ENCODE measurements around the gene OAS3.
"Not testable (repeated sequence)": the region's sequence is repeated elsewhere in the genome, so short reads cannot be mapped to it uniquely, and the experiment has no call there.

The OAS3 gene

DNA sequence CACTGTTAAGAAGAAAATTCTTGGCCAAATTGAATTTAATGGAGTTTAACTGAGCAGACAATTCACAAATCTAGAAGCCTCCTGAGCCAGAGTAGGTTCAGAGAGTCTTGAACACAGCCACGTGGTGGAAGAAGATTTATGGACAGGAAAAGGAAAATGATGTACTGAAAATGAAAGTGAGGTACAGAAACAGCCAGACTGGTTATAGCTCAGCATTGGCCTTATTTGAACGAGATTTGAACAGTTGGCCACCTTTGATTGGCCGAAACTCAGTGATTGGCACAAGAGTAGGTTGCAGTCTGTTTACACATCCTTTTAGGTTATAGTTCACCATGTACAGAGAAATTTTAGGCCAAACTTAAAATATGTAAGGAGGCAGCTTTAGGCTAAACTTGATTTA, 50.0 kb downstream of the OAS3 start:
- DNase-seq, result no peak

- not testable (repeated sequence) for DNase-seq
Measured at GRCh38 chr12:112988823-112989385, 50.6 kb downstream of the OAS3 start.

GRCh38 chr12:112989806-112990205, 51.5 kb downstream of the OAS3 start:
- DNase-seq, result no peak

DNA sequence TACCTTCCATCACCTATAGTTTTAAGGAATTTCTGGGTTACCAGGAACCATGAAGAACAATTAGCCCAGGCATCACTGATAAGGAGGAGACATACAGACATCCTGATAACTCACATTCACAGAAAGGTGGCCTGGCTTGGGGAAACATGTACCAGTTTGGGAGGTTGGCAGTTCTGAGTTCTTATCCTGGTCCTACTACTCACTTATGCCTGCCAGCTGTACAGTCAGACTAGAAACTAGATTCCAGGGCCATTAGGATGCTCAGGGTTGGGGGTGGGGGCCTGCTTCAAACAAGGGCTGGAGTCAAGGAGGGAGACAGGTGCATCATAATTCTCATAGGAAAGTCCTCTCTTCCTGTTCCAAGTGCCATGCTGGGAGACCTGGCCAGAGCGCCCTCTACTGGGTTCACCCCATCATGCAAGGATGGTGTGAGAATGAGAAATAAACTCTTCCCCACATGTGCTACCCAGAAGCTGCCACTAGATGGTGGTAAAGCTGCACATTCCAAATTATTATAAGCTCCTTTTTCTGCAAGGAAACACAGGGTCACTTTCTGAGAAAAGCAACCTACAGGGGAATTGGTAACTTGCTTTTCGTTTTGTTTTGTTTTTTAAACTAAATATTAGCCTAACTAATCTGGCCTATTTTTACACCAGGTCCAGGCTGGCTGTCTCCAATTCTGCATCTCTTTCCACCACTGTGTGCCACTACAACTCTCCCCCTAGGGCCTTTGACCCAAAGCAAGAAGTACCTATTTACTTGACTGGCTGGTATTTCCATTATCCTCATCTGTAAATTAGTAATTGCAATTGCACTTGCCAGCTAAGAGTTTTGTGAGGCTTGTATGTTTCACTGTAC, 54.5 kb downstream of the OAS3 start:
- peak; percentile 41 to 47 for DNase-seq

DNA sequence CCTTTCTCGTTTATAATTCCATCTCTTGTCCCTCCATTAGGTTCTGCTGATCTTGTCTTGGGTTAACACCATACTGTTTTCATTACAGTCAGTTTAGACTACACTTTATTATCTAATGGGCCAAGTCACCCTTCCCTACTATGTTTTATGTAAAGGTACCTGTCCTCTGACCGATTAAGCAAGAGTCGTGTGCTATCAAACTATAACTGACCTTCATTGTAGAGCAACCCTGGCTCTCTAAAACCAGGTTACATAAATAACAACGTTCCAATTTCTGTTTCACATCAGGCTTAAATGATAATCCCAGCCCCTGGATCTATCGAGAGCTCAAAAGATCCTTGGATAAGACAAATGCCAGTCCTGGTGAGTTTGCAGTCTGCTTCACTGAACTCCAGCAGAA, 56.7 kb downstream of the OAS3 start:
- DNase-seq, result no peak

DNA sequence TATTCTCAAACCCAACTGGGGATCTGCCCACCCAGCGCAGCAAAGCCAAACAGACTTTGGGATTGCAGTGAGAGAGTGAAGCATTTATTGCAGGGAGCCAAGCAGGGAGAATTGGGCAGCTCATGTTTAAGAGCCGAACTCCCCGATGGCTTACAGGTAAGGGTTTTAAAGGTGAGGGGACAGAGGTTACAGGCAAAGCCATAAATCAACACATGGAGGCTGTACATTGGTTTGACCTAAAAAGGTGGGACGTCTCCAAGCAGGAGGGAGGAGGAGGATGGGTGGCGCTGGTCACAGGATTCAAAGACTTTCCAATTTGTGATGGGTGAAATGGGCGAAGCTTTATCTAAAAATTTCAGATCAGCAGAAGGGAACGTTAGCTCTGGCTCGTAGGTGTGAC, 58.2 kb downstream of the OAS3 start:
- DNase-seq, result no peak

- no peak for DNase-seq
Measured at GRCh38 chr12:112997506-112997905, 59.2 kb downstream of the OAS3 start.

GRCh38 chr12:112998987-112999767, 60.9 kb downstream of the OAS3 start:
- DNase-seq, result no peak

- no peak for DNase-seq
Measured at GRCh38 chr12:113000433-113000832, 62.2 kb downstream of the OAS3 start.

DNA sequence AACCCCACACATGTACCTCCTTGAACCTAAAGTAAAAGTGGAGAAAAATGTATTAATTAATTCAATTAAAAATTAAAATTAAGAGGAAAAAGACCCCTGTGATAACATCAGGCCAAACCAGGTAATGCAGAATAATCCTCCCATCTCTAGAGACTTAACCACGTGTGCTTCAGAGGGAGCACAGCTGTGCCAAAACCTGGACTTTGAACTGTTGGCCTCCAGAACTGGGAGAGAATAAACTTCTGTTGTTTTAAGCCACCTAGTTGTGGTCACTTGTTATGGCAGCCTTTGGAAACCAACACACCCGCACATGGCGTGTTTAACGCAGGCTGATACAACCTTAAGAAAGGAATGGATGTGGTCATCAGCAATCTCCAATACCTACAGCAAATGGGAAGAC, 63.9 kb downstream of the OAS3 start:
- DNase-seq, result no peak

- no peak for DNase-seq
Measured at GRCh38 chr12:113002676-113003075, 64.4 kb downstream of the OAS3 start.

- DNase-seq, result no peak
Measured at GRCh38 chr12:113003636-113004035, 65.4 kb downstream of the OAS3 start.

DNA sequence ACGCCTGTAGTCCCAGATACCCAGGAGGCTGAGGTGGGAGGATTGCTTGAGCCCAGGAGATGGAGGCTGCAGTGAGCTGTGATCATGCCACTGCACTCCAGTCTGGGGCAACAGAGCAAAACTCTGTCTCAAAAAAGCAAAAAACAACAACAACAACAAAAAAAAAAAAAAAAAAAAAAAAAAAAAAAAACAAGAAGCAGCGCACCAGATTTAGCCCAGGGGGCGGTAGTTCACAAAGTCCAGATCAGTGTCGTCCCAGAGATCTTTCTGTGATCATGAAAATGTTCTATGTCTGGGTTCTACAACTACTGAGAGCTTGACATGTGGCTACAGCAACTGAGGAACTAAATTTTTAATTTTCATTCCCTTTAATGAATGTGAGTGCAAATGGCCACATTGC, 67.5 kb downstream of the OAS3 start:
- DNase-seq, result no peak

- no peak for DNase-seq
Measured at GRCh38 chr12:113006206-113006605, 67.9 kb downstream of the OAS3 start.

- DNase-seq, result no peak
Measured at GRCh38 chr12:113006641-113007040, 68.4 kb downstream of the OAS3 start.

GRCh38 chr12:113007166-113007565, 68.9 kb downstream of the OAS3 start:
- DNase-seq, result no peak

DNA sequence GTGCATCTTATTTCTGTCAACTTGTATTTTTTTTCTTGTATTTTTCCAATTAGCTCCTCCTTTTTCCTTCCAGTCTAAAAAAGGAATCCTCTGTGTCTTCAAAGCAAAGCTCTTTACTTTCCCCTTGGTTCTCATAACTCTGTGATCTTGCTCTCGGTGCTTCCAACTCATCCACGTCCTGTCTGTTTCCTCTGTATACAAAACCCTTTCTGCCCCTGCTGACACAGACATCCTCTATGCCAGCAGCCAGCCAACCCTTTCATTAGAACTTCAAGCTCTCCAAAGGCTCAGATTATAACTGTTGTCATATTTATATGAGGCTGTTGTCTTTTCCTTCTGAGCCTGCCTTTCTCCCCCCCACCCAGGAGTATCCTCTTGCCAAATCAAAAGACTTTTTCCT, 72.4 kb downstream of the OAS3 start:
- no peak for DNase-seq

DNA sequence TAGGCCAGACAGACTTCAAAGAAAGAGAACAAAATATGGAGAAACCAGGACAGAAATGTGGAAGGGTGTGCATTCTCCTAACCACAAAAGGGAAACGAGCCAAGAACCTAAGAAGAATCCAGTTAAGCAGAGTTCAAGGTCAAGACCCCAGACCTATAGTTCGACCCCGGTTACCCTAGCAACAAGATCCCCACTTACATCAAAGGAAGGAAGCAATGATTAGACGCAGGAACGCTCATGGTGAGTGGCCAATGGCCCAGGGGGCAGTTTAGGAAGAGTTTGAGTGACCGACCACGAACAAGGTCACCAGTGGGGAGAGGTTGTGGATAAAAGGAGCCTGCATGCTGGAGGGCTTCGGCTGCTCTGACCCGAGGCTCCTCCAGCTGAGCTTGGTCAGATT, 76.3 kb downstream of the OAS3 start:
- no peak for DNase-seq

GRCh38 chr12:113016796-113017195, 78.5 kb downstream of the OAS3 start:
- no peak for DNase-seq

DNA sequence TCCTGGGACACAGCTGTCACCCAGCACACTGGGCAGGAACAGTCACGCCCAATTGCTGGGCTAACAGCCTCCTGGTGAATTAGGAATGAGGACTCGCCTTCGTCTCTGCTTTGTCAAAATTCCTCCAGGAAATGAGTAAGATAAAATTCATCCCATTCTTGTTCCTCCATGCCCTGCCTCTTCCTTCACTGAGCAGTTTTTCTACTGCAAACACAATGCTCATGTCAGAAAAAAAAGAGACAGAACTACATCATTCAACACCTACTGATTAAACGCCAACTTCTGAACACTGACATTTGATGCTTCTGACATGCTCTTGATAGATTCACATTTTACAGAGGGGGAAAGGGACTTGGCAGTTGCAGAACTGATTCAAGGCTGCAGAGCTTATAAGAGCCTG, 80.8 kb downstream of the OAS3 start:
- DNase-seq, result no peak

DNA sequence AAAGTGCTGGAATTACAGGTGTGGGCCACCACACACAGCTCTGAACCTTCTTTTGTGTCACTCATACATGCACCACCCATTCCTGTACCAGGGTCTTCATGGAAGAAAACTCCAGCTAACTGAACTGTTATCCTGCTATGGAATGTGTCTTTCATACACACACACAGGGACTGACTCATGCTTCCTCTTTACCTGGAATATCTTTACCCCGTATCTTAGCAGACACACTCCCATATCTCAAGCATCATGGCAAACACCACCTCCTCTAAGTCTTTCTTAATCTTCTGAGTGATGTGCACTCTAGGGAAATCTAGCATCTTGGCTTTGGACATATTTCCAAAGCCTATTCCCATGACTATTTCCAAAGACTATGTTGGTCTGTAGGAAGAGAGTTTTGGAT, 83.2 kb downstream of the OAS3 start:
- no peak for DNase-seq

All from stimulated activated CD4-positive, alpha-beta T cell treated with anti-CD3 and anti-CD28 coated beads, Interleukin-4, amount 100 ng/mL, for 4 hours (primary cell).